OCI-LY7 (cell line): ENCODE results near the gene VIT. TPM values are rescaled to one million over a fixed set of nuclear protein-coding genes. Genes with fewer than 3 reads are reported as not detected.

Source experiments
- BruUV-seq: library from RNA; stranded (reverse); fragments of 400-500 nt; replicated peaks from 2 replicates; lab custom pipeline; 2021; lab: Mats Ljungman, UMichigan
- CTCF ChIA-PET: fragments of 300-600 bp; sonication (Branson Sonifier 250); formaldehyde crosslinking; loops from one replicate; lab custom pipeline; 2022; ENCODE audit warnings: antibody characterized with exemption; ENCODE audit not compliant: unreplicated experiment; lab: Charles Lee
- POLR2A ChIA-PET: fragments of 300-600 bp; sonication (Branson Sonifier 250); formaldehyde crosslinking; loops from one replicate; lab custom pipeline; 2022; ENCODE audit warnings: antibody characterized with exemption; lab: Charles Lee
- DNase-seq: peaks from one replicate; pipeline ENCODE4 v3.0.0-alpha.2; 2015; ENCODE audit warnings: low spot score
- H2AFZ ChIP-seq: fragments of 200-600 bp; sonication (generic), shearing (Covaris generic); 2 replicates; pipeline ENCODE4 v1.6.1; 2014; ENCODE audit warnings: mild to moderate bottlenecking, antibody characterized with exemption, low read length, moderate library complexity
- H3K27ac ChIP-seq: fragments of 200-600 bp; sonication (generic); 2 replicates; pipeline ENCODE4 v1.5.1; 2014; ENCODE audit warnings: mixed run types, low read depth, mild to moderate bottlenecking, moderate library complexity, low read length, inconsistent platforms; ENCODE audit not compliant: poor library complexity, severe bottlenecking
- H3K36me3 ChIP-seq: fragments of 200-600 bp; sonication (generic); 2 replicates; pipeline ENCODE4 v1.6.1; 2014; ENCODE audit warnings: mild to moderate bottlenecking, antibody characterized with exemption, low read length, moderate library complexity, mixed read lengths; ENCODE audit not compliant: insufficient read depth
- H3K4me1 ChIP-seq: fragments of 200-600 bp; sonication (generic); 2 replicates; pipeline ENCODE4 v1.5.1; 2014; ENCODE audit warnings: mild to moderate bottlenecking, low read length; ENCODE audit not compliant: insufficient read depth, poor library complexity, severe bottlenecking
- H3K4me2 ChIP-seq: fragments of 200-600 bp; sonication (generic); 2 replicates; pipeline ENCODE4 v1.6.1; 2014; ENCODE audit warnings: mild to moderate bottlenecking, low read length
- H3K4me3 ChIP-seq: fragments of 200-600 bp; sonication (generic); 2 replicates; pipeline ENCODE4 v1.5.1; 2014; ENCODE audit warnings: mild to moderate bottlenecking, low read depth, low read length; ENCODE audit not compliant: poor library complexity, severe bottlenecking
- H3K79me2 ChIP-seq: fragments of 200-600 bp; sonication (generic); 2 replicates; pipeline ENCODE4 v1.6.1; 2016; ENCODE audit warnings: low read depth, mild to moderate bottlenecking, low read length, moderate library complexity, mixed read lengths; ENCODE audit not compliant: insufficient read depth
- H3K9me2 ChIP-seq: fragments of 200-600 bp; sonication (generic); 2 replicates; pipeline ENCODE4 v1.6.1; 2016; ENCODE audit warnings: mild to moderate bottlenecking, low read length, mixed read lengths; ENCODE audit not compliant: insufficient read depth
- H3K9me3 ChIP-seq: fragments of 200-600 bp; sonication (generic); 2 replicates; pipeline ENCODE4 v1.6.1; 2014; ENCODE audit warnings: mild to moderate bottlenecking, mixed run types, low read length, mixed read lengths
- H4K20me1 ChIP-seq: fragments of 200-600 bp; sonication (generic); 2 replicates; pipeline ENCODE4 v1.6.1; 2014; ENCODE audit warnings: mild to moderate bottlenecking, antibody characterized with exemption, low read length, moderate library complexity, mixed read lengths; ENCODE audit not compliant: insufficient read depth
- CTCF ChIP-seq: fragments of 200-600 bp; sonication (generic); conservative IDR thresholded peaks from 2 replicates; pipeline ENCODE4 v1.5.1; 2014; ENCODE audit warnings: mild to moderate bottlenecking, antibody characterized with exemption, low read length, moderate library complexity, mixed read lengths
- EZH2phosphoT487 ChIP-seq: fragments of 200-600 bp; sonication (generic); IDR thresholded peaks from 2 replicates; pipeline ENCODE4 v1.6.1; 2018; ENCODE audit warnings: low read depth, borderline replicate concordance, mild to moderate bottlenecking, mixed run types, antibody characterized with exemption, low read length, moderate library complexity, mixed read lengths
- intact Hi-C: fragments of 100-400 bp; cut with micrococcal nuclease; formaldehyde crosslinking; loops from one replicate; pipeline ENCODE4 v1.10.0; 2022; ENCODE audit not compliant: unreplicated experiment
- total RNA-seq, 2 experiments: library from RNA; depleted of rRNA in 1 of 2; stranded (reverse); fragments of >200 nt in 1 of 2; shearing (Covaris generic) in 1 of 2; gene quantifications; 2 replicates each; pipeline ENCODE4 v1.2.3, GENCODE V29; 2014 to 2022

Gene VIT
- total RNA-seq, 2 experiments from 2014 or later: not detected

GRCh38 chr2:36859366-36859792, 162.9 kb downstream of the VIT start:
- TF ChIP-seq EZH2phosphoT487 (no peak), CTCF (no peak)
- H3K79me2 ChIP-seq: no peaks in the 10 kb centered on the region
- no peaks in the 10 kb centered on the region for H3K9me3 ChIP-seq
- no peak overlapping the region for H3K4me3 ChIP-seq
- ChIA-PET CTCF (no interaction called here), POLR2A (no interaction called here)
- intact Hi-C loops: no loop called here
- no peak overlapping the region for H3K4me2 ChIP-seq
- H3K27ac ChIP-seq: no peak overlapping the region
- peaks cover 28% of the 10 kb centered on the region for H3K36me3 ChIP-seq
- no peaks in the 10 kb centered on the region for H3K9me2 ChIP-seq
- no peak overlapping the region for H2AFZ ChIP-seq
- H4K20me1 ChIP-seq: no peaks in the 10 kb centered on the region
- BruUV-seq: no TSS peak
- no peak for DNase-seq
- H3K4me1 ChIP-seq: no peaks in the 10 kb centered on the region

DNA sequence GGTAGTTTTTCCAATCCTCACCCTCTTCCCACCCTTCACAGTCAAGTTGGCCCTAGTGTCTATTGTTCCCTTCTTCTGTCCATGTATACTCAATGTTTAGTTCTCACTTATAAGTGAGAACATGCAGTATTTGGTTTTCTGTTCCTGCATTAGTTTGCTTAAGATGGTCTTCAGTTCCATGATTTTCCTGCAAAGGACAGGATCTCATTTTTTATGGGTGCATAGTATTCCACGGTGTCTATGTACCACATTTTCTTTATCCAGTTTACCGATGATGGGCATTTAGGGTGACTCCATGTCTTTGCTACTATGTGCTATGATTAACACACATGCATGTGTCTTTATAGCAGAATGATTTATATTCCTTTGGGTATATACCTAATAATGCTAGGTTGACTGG, 165.4 kb downstream of the VIT start:
- no peak for DNase-seq
- Histone ChIP-seq H4K20me1 (no peaks in the 10 kb centered on the region), H3K27ac (no peak overlapping the region), H2AFZ (no peak overlapping the region), H3K4me2 (no peak overlapping the region), H3K36me3 (peaks cover 28% of the 10 kb centered on the region), H3K4me3 (no peak overlapping the region), H3K9me2 (no peaks in the 10 kb centered on the region), H3K79me2 (no peaks in the 10 kb centered on the region), H3K4me1 (no peaks in the 10 kb centered on the region), H3K9me3 (no peaks in the 10 kb centered on the region)
- ChIA-PET POLR2A (no interaction called here), CTCF (no interaction called here)
- TF ChIP-seq CTCF (no peak), EZH2phosphoT487 (no peak)
- no TSS peak for BruUV-seq
- intact Hi-C loops: no loop called here

Other genes starting within 250 kb of the VIT start
- gene FEZ2, start 98.5 kb upstream of the VIT start, total RNA-seq (2014; rRNA removed; shearing (Covaris generic)): 17.1 and 19.3 TPM in 2 replicates
- 23.2 and 28.7 TPM in 2 replicates for gene FEZ2, start 98.5 kb upstream of the VIT start, total RNA-seq (2022)